ENCODE measurements around the gene LCN2.
"Not testable (repeated sequence)": the region's sequence is repeated elsewhere in the genome, so short reads cannot be mapped to it uniquely, and the experiment has no call there.

The LCN2 gene

GRCh38 chr9:128169925-128170324 is 20.7 kb downstream of the LCN2 start:
- DNase-seq, result no peak

GRCh38 chr9:128174062-128174461 is 24.8 kb downstream of the LCN2 start:
- no peak for DNase-seq

GRCh38 chr9:128175102-128175563 is 25.9 kb downstream of the LCN2 start:
- DNase-seq, result no peak

GRCh38 chr9:128175726-128176125 is 26.5 kb downstream of the LCN2 start:
- DNase-seq, result no peak

GRCh38 chr9:128178806-128179431 is 29.7 kb downstream of the LCN2 start:
- DNase-seq, result no peak

- no peak for DNase-seq
Observed at GRCh38 chr9:128180001-128180400, 30.7 kb downstream of the LCN2 start.

- DNase-seq, result no peak
Observed at GRCh38 chr9:128180447-128180846, 31.2 kb downstream of the LCN2 start.

- DNase-seq, result not testable (repeated sequence)
Observed at GRCh38 chr9:128181480-128181879, 32.2 kb downstream of the LCN2 start.

- no peak for DNase-seq
Observed at GRCh38 chr9:128182893-128183588, 33.8 kb downstream of the LCN2 start.

- no peak for DNase-seq
Observed at GRCh38 chr9:128185979-128186965, 37.0 kb downstream of the LCN2 start.

GRCh38 chr9:128187361-128187760 is 38.1 kb downstream of the LCN2 start:
- DNase-seq, result no peak

- DNase-seq, result no peak
Observed at GRCh38 chr9:128188209-128188608, 39.0 kb downstream of the LCN2 start.

- DNase-seq, result no peak
Observed at GRCh38 chr9:128190013-128190412, 40.8 kb downstream of the LCN2 start.

GRCh38 chr9:128190516-128191405 is 41.5 kb downstream of the LCN2 start:
- DNase-seq, result peak in 1 of 5 donors; percentile 27

GRCh38 chr9:128191406-128192046 is 42.3 kb downstream of the LCN2 start, which contains the start of gene CIZ1:
CIZ1 (minus strand) TSS chr9:128191572; CDS start chr9:128190857, 715 bp downstream.
- peak; percentile 46 to 78 (median 58) for DNase-seq

GRCh38 chr9:128192601-128193371 is 43.5 kb downstream of the LCN2 start:
- peak in 2 of 5 donors; percentile 23 to 47 for DNase-seq

GRCh38 chr9:128193469-128194096 is 44.3 kb downstream of the LCN2 start:
- DNase-seq, result no peak

GRCh38 chr9:128201441-128202369 is 52.5 kb downstream of the LCN2 start:
- DNase-seq, result no peak

- no peak for DNase-seq
Observed at GRCh38 chr9:128202648-128203023, 53.4 kb downstream of the LCN2 start.
